ENCODE data around the gene STOX1.
"Not testable (repeated sequence)": the region's sequence is repeated elsewhere in the genome, so short reads cannot be mapped to it uniquely, and the experiment has no call there.

STOX1 gene

DNA sequence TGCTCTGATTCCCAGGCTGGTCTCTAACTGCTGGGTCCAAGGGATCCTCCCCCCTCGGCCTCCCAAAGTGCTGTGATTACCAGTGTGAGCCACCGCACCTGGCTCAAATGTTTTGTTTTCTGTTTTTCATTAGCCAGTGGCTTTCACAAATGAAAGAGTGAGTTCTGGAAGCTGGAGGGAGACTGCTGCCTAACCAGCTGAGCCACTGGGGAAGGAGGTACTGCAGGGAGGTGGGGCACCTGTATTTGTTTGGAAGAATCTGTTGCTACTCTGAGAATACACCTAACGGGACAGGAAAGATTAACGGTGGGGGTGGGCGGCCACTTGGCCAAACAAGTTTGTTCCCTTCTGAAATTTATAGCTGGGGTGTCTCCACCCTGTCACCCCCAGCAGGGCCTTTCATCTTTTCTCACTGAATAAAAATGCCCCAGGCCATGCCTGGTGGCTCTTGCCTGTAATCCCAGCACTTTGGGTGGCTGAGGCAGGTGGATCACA lies 4.7 kb downstream of the STOX1 start:
- DNase-seq = no peak

DNA sequence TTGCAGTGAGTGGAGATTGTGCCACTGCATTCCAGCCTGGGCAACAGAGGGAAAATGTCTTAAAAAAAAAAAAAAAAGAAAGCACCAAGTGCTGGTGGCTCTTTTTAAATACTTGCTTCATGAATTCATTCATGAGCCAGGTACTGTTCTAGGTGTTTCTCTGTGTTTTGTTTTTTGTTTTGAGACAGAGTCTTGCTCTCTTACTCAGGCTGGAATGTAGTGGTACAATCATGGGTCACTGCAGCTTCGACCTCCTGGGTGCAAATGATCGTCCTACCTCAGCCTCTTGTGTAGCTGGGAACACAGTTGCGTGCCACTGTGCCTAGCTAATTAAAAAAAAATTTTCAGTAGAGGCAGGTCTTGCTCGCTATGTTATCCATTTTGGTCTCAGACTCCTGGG lies 5.3 kb downstream of the STOX1 start:
- no peak for DNase-seq

DNA sequence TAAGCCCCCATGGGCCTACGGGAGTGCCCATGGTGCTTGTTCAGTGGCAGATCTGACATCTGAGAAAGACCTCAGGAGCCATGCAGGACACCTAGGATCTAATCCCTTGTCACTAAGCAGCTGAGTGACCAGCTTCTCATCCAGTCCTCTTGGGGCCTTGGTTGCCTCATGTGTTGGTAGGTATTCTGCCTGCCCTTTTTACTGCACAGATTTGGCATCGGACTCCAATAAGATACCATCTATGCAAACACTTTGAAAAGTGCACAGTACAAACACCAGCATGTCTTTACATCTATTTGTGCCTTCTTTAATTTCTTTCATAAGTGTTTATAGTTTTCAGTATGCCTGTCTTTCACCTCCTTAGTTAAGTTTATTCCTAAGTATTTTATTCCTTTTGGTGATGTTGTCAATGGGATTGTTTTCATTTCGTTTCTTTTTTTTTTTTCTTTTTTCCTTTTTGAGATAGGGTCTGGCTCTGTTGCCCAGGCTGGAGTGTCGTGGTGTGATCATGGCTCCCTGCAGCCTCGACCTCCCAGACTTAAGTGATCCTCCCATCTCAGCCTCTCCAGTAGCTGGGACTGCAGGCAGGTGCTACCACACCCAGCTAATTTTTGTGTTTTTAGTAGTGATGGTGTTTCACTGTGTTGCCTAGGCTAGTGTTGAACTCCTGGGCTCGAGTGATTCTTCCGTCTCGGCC lies 10.4 kb downstream of the STOX1 start:
- no peak for DNase-seq

DNA sequence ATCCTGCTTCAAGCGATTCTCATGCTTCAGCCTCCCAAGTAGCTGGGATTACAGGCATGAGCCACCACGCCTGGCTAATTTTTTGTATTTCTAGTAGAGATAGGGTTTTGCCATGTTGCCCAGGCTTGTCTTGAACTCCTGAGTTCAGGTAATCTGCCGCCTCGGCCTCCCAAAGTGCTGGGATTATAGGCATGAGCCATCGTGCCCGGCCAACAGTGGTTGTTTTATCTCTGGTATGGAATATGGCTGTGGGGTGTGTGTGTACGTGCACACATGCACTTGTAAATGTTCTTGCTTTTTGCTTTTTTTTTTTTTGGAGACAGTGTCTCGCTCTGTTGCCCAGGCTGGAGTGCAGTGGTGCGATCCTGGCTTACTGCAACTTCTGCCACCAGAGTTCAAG lies 13.3 kb downstream of the STOX1 start:
- not testable (repeated sequence) for DNase-seq

DNA sequence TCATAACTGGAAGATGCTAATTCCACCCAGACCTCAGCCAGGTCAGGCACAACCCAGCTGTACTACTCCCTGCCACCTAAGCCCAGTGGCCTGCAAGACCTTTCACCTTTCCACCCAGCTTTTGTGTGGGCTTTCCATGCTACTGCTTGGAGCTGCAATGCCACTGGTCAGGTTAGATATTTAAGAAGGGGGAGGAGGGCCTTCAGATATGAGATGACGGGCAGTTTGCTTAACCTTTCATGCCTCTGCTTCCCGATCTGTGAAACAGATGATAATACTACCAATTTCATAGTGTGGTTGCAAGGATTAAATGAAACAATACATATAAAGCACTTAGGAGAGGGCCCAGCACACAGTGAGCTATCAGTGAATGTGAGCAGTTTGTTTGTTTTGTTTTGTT lies 20.9 kb downstream of the STOX1 start:
- DNase-seq = no peak

DNA sequence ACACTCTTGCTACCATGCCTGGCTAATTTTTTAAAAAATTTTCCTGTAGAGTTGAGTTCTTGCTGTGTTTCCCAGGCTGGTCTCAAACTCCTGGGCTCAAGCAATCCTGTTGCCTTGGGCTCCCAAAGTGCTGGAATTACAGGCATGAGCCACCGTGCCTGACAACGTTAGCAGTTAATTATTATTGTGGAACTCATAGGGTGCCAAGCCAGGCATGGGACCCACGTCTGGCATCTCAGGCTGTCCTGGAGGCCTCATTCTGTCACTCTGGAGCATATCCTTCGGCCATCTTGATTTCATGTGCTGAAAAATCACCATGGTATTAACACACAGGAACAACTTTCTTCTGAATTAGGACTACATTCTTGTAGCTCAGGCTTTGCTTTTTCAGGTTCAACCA lies 21.5 kb downstream of the STOX1 start:
- DNase-seq = no peak

DNA sequence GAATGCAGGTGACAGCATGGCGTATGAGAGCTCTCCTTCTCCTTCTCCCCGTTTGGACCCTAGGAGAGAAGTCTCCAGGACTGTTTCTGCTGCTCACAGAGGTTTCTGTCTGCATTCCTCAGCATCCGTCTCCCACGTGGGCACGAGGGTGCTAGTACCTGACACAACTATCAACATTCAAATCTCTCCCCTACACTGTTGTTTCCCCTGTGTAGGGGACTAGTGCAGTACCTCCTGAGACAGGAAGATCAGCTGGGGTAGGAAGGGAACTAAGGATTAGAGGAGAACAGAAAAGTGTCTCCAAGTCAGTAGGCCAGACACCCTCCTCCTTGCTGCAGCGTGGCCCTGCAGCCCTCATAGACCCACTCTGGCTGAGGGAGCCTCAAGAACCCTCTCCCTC lies 29.0 kb downstream of the STOX1 start:
- no peak for DNase-seq

DNA sequence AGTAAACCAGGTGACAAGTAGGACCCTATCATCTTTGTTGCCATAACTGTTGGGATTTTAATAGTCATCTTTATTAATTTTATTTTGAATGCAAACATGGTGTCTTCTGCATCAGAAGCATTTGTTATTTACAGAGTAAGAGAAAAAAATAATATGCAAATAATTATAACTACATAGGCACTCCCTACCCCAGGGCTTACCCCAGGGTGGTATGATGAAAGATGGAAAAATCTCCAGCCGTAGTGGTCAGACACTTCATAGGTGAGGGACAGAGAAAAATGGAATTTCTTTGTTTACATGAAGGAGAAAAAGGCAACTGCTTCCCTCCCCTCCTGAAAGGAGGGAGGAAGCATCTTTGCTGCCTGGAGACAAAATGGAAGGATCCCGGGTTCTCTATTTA lies 29.7 kb downstream of the STOX1 start:
- DNase-seq = no peak

DNA sequence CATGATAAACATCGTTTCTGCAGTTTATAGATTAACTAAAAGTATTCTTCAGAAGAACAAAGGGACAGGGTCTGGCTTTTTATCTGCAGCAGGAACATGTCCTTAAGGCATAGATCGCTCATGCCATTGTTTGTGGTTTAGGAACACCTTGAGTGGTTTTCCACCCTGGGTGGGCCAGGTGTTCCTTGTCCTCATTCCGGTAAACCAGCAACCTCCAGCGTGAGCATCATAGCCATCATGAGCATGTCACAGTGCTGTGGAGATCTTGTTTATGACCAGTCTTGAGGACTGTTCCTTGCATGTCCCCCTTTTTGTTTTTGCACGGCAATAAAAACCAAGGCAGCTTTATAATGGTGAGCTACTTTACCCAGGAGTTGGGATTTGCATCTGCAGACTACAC lies 33.9 kb downstream of the STOX1 start:
- DNase-seq = no peak

DNA sequence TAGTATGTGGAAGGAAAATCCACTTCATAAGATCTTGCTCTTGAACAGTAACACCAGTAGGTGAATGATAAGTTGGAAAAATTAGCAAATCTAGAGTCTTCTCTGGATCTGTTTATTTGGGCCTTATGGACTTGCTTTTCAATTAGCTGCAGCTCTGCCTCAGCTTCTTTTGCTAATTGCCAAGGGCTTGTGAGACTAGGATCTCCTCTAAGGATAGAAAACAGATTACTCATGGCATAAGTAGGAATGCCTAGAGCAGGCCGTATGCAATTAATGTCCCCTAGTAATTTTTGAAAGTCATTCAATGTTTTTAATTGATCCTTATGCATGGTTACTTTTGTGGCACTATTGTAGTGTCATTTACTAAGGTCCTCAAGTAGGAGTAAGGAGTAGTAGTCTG lies 37.3 kb downstream of the STOX1 start:
- DNase-seq = no peak

DNA sequence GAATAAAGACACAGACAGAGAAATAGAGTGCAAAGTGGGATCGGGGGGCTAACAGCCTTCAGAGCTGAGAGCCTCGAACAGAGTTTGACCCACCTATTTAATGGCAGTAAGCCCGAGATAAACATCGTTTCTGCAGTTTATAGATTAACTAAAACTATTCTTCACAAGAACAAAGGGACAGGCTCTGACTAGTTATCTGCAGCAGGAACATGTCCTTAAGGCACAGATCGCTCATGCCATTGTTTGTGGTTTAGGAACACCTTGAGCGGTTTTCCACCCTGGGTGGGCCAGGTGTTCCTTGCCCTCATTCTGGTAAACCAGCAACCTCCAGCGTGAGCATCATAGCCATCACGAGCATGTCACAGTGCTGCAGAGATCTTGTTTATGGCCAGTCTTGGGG lies 40.8 kb downstream of the STOX1 start:
- not testable (repeated sequence) for DNase-seq

DNA sequence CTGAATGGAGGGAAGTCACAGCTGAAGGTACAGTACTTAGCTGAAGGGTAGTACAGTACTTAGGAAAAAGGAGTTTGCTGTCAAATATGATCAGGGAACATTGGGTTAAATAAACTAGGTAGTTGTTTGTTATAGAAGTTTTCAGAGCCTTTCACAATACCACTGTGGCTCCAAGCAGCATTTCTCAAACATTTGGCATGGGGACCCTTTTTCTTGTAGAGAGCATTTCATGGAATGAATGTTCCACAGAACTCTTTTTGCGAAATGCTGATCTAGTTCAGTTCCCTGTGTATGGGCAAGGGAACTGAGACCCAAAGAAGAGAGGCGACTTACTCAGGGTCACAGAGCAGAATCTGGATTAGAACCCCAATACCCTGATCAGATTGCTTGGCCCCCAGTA lies 42.3 kb downstream of the STOX1 start:
- DNase-seq = no peak

DNA sequence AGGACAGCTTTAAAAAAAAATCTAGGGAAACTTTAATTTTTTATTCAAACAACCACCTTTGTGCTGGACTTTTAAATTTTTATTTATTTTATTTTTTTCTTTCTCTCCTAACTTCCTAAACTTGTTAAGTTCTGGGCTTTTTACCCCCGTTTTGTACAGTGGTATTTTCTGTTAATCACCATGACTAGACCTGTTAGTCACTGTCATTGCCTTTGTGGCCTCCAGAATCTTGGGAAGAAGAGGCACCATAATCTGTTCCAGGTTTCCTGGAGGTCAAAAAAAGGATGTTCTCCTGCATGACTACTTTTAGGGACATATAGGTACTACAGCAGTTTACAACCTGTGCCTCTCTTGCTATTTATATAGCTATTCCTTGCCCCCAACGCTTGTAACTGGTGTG lies 42.7 kb downstream of the STOX1 start:
- DNase-seq = no peak

DNA sequence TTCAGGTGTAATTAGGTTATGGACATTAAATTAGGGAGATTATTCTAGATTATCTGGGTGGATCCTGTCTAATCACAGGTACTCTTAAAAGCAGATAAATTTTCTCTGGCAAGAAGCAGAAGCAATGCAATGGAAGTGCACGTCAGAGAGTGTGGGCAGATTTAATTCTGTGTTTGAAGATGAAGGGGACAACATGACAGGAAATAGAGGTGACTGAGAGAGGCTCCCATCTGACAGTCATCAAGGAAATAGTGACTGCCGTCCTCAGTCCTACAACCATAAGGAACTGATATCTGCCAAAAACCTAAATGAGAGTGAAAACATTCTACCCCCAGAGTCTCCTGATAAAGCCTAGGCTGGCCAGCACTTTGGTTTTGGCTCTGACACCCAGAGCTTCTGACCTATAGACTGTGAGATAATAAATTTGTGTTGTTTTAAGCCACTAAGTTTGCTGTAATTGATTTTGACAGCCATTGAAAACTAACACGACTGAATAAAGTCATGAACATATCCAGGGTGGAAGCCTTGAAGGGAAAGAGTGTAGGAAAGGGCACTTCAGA lies 43.3 kb downstream of the STOX1 start:
- peak; percentile 8 for DNase-seq

DNA sequence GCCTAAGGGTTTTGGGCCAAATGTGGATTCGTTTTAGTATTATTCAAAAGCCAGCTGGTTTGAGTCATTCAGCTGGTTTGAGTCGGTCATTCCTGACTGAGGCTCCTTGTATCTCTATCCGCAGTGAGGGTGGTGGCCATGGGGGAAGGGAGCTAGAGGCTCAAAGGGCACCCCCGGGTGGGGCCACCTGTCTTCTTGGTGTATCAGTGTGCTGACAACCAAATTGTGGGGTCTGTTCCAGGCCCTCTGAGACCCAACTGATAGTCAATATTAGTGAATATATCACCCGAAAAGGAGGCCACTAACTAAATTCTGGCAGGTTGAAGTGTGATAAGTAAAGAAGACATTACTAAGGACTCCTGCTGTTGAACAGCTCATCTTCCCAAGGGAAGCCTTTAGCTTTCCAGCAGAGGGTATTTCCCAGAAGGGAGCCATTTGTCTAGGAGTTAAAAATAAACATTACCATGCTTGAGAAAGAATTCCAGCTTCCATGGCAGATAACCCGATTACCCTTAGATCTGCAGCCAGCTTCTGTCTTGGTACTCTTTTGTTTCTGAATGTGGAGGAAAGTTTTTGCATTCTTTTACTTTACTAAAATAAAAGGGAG lies 43.9 kb downstream of the STOX1 start:
- DNase-seq = peak; percentile 10

DNA sequence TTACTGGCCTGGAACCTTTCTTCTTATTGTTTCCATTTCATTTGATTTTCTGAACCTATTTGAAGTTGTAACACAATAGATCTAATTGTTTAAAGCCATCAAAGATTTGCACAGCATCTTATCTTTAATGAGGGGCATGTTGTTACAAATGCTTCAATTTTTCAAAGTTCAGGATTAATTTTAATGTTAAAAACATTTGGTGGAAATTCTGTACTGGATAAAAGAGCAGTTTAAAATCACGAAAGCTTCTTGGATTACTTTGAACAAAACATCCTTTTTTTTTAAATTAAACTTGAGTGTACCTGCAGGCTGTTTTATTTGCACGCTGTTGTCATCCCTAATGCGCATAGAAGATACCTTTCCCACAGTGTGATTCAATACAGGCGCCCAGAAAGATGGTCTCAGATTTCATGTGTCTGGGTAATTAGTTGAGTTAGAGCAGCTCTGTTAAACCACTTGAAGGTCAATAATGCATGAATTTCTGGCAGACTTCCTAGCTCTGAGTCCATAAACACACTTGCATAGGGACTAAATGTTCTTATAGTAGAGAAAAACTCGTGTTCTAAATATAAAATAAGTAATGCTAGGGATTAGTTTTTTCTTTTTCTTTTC lies 44.5 kb downstream of the STOX1 start:
- no peak for DNase-seq

DNA sequence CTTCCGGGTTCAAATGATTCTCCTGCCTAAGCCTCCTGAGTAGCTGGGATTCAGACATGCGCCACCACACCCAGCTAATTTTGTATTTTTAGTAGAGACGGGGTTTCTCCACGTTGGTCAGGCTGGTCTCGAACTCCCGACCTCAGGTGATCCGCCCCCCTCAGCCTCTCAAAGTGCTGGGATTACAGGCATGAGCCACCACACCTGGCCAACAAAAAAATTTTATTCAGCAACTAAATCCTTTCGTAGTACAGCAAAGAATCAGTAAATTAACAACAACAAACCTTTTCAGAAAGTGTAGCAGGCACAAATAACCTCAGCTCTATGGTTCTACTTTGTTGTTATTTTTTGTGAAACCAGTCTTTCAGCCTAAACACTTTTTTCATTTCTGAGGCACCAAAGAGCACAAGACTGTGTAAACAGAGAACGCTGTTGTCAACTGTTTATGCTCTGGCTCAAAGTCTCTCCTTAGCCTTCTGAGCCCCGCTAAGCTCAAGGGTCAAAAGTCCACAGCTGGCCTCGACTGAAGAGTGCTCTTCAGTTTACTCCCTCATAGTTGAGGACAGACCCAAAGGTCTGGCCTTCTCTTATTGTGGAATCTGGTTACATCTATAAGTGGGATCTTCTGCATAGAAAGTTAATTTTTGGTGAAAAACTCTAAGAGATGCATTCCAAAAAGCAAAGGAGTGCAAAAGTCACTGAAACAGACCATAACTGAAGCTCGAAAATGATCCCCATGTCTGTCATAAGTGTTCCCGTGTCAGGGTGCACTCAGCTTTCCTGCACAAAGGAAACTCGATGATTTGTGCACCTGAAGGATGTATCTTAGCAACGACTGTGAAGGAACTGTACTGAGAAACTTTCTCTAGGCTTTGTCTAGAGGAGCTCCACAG lies 49.2 kb downstream of the STOX1 start:
- no peak for DNase-seq

DNA sequence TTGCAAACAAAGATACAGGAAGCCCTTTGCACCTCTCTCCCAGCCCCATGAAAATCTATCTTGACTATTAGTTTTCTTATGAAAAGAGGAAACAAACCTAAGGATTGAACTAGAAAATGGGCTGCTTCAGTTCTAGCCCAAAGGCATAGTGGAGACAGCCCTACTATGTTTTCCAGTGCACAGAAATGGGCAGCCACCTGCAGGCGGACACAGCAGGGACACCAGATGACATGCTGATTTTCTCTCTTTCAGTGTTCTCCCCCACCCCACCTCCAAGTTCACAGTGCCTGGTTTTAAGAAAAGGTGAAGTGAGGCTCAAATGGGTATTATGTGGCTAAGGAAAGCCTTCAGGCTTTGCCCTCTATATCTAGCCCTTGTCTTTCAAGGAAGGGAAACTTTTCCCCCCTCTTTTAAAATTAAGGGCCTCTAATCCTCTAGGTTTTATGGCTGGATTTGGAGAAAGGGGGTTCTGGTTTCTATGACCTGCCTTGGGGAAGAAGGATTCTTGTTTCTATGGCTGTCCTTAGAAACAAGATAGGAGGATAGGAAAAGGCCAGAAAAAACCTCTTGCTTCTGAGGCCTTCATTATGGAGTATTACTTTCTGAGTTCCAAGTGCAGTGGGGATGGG lies 50.3 kb downstream of the STOX1 start:
- no peak for DNase-seq

DNA sequence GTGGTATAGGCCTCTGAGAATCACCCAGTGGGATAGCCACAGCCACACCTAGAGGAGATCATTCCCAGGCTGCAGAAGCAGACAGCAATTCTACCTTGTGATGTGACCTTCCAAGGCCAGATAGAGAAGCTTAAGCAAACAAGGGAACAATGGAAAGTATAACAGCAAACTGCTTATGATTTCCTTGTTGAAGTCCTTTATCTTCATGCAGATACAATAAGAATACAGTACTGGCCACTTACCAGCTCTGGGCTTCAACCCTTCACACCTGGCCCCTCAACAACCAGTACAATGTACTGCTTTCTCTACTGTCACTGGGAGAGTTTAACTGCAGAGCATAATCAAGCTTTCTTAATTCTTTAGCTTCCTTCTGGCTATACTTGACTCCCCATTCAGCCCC lies 51.2 kb downstream of the STOX1 start:
- DNase-seq = no peak

DNA sequence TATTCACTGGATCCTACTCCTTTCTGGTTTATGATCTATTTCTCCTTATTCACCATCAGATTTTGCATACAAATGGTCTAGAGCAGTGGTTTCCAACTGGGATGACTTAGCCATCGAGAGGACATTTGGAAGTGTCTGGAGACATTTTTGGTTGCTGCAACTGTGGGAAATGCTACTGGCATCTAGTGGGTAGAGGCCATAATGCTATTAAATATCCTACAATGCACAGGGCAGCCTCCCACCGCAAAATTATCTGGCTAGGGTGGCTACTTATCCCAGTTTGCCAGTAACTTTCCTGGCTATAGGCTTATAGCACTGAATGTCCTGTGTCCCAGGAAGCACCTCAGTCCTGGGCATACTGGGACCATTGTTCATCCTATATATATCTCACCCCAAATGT lies 52.3 kb downstream of the STOX1 start:
- no peak for DNase-seq

DNA sequence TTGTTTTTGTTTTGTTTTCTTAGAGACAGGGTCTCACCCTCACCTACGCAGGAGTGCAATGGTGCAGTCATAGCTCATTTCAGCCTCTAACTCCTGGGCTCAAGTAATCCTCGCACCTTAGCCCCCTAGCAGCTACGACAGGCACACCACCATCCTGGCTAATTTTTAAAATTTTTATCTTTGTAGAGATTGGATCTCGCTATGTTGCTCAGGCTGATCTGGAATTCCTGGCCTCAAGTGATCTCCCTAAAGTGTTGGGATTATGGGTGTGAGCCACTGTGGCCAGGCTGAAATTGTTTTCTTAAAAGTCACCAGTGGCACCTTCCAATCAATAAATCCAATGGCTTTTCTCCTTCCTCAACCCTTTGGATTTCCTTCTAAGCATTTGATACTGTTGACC lies 52.9 kb downstream of the STOX1 start:
- DNase-seq = no peak

DNA sequence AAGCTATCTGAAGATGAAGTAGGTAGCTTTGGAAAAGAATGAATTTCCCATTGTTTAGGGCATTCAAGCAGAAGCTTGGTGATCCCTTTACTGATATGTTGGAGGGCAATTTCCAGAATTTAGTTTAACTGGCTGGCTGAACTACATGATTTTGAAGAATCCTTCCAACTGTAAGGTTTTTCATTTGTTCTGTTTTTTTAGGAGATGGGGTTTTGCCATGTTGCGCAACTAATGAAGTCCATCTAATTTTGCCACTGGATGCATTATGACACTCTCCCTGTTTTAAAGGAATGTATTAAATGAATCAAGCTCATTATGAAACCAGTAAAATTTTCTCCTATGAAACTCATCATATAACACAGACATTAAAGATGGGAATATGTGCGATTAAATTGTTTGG lies 67.7 kb downstream of the STOX1 start:
- no peak for DNase-seq

DNA sequence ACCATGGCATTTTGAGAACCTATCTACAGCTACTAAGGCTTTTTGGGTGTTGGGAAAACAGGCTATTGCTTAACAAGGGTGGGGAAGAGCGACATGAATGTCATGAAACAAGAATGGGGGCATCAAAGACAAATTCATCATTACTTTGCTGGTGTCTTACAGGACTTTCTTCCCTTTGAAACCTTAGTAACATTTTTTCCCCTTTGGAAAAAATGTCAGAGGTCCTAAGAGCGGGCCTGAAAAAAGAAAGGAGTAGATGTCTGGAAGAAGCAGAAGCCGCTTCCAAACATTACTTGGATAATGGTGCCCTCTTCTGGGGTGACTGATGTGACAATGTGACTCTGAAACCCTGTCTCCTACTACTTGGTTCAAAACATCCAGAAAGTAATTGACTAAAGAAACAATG lies 70.0 kb downstream of the STOX1 start:
- peak; percentile 83 for DNase-seq
